Neural cell (in vitro differentiated cells): ENCODE data around the gene EPB41. TPM values are rescaled to one million over a fixed set of nuclear protein-coding genes. Genes with fewer than 3 reads are reported as not detected.

Source experiments
- H2AFZ ChIP-seq: fragments of 200-600, 300-800 bp; sonication (generic), shearing (Covaris generic); 2 replicates; pipeline ENCODE4 v1.6.0; 2014; ENCODE audit warnings: low read depth, mild to moderate bottlenecking, antibody characterized with exemption, low read length, moderate library complexity
- H3F3A ChIP-seq: fragments of 200-600 bp; shearing (Covaris generic); 2 replicates; pipeline ENCODE4 v1.6.1; 2016; ENCODE audit warnings: mild to moderate bottlenecking, moderate library complexity, mixed read lengths, antibody characterized with exemption, low read length; ENCODE audit not compliant: insufficient read depth, poor library complexity, severe bottlenecking
- H3K27ac ChIP-seq: fragments of 200-600, 300-800 bp; sonication (generic), shearing (Covaris generic); 2 replicates; pipeline ENCODE4 v1.5.1; 2014; ENCODE audit warnings: mild to moderate bottlenecking, low read length, moderate library complexity
- H3K27me3 ChIP-seq: fragments of 300-800, 200-600 bp; sonication (generic), shearing (Covaris generic); 2 replicates; pipeline ENCODE4 v1.6.0; 2014; ENCODE audit warnings: mild to moderate bottlenecking, low read depth, low read length, moderate library complexity; ENCODE audit not compliant: insufficient read depth
- H3K36me3 ChIP-seq: fragments of 300-800, 200-600 bp; sonication (generic), shearing (Covaris generic); 2 replicates; pipeline ENCODE4 v1.5.1; 2014; ENCODE audit warnings: mild to moderate bottlenecking, antibody characterized with exemption, low read length, moderate library complexity; ENCODE audit not compliant: insufficient read depth
- H3K4me2 ChIP-seq: fragments of 300-800, 200-600 bp; sonication (generic), shearing (Covaris generic); 2 replicates; pipeline ENCODE4 v1.6.0; 2014; ENCODE audit warnings: mild to moderate bottlenecking, low read length
- H3K4me3 ChIP-seq: fragments of 300-800, 200-600 bp; sonication (generic), shearing (Covaris generic); 2 replicates; pipeline ENCODE4 v1.5.1; 2014; ENCODE audit warnings: mild to moderate bottlenecking, low read length, moderate library complexity
- H3K79me2 ChIP-seq: fragments of 200-600 bp; shearing (Covaris generic); replicated peaks from 2 replicates; pipeline ENCODE4 v1.6.0; 2014; ENCODE audit warnings: mild to moderate bottlenecking, low read length, moderate library complexity; ENCODE audit not compliant: insufficient read depth
- H3K9ac ChIP-seq: fragments of 300-800, 200-600 bp; sonication (generic), shearing (Covaris generic); 2 replicates; pipeline ENCODE4 v1.6.1; 2016; ENCODE audit warnings: mild to moderate bottlenecking, low read length, mixed read lengths
- H3K9me2 ChIP-seq: fragments of 200-600 bp; shearing (Covaris generic); 2 replicates; pipeline ENCODE4 v1.6.1; 2016; ENCODE audit warnings: mild to moderate bottlenecking, low read length, mixed read lengths; ENCODE audit not compliant: insufficient read depth
- H3K9me3 ChIP-seq: fragments of 200-600, 300-800 bp; sonication (generic), shearing (Covaris generic); 2 replicates; pipeline ENCODE4 v1.6.1; 2016; ENCODE audit warnings: mild to moderate bottlenecking, mixed run types, low read length, moderate library complexity, mixed read lengths
- H4K20me1 ChIP-seq: fragments of 200-600 bp; shearing (Covaris generic); 2 replicates; pipeline ENCODE4 v1.6.1; 2016; ENCODE audit warnings: mild to moderate bottlenecking, mixed run types; ENCODE audit not compliant: insufficient read depth
- CTCF ChIP-seq: fragments of 450-650 bp; IDR thresholded peaks from 2 replicates; pipeline ENCODE4 v1.5.1; 2014; ENCODE audit warnings: antibody characterized with exemption, mild to moderate bottlenecking, moderate library complexity; ENCODE audit not compliant: poor library complexity, severe bottlenecking
- EP300 ChIP-seq: fragments of 450-650 bp; conservative IDR thresholded peaks from 2 replicates; pipeline ENCODE4 v1.6.1; 2014; ENCODE audit warnings: antibody characterized with exemption, mild to moderate bottlenecking, moderate library complexity; ENCODE audit not compliant: poor library complexity, severe bottlenecking
- MXI1 ChIP-seq: fragments of 450-650 bp; conservative IDR thresholded peaks from 2 replicates; pipeline ENCODE4 v1.6.1; 2014; ENCODE audit warnings: antibody characterized with exemption, mild to moderate bottlenecking; ENCODE audit not compliant: poor library complexity, severe bottlenecking
- POLR2AphosphoS5 ChIP-seq: IDR thresholded peaks from 2 replicates; pipeline ENCODE4 v1.6.1; 2012
- REST ChIP-seq: IDR thresholded peaks from 2 replicates; pipeline ENCODE4 v1.6.1; 2012; ENCODE audit warnings: borderline replicate concordance
- TAF1 ChIP-seq: IDR thresholded peaks from 2 replicates; pipeline ENCODE4 v1.6.1; 2012; ENCODE audit warnings: low read depth
- polyA plus RNA-seq: library from polyadenylated mRNA; depleted of rRNA; stranded (reverse); fragments of >200 nt; gene quantifications from 2 replicates; pipeline ENCODE4 v1.2.3, GENCODE V29; 2014

EPB41 gene
- polyA plus RNA-seq, 1 donor from 2014 or later: 62.0 TPM

DNA sequence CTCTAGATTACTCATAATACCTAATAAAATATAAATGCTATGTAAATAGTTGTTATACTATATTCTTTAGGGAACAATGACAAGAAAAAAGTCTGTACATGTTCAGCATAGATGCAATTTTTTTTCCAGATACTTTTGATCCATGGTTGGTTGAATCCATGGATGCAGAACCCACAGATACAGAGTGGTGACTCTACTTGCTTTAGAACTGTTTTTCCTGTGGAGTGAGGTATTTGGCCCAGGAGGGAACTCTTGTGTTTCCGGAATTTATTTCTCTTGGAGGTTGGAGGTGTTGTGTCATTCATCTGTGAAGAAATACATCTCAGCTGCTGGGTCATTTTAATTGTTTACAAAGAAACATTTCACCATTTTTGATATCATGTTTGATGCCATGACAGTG, 180.6 kb downstream of the EPB41 start:
- TF ChIP-seq MXI1 (no peak), EP300 (no peak), REST (no peak), CTCF (no peak)
- no peak overlapping the region for H3K4me3 ChIP-seq

DNA sequence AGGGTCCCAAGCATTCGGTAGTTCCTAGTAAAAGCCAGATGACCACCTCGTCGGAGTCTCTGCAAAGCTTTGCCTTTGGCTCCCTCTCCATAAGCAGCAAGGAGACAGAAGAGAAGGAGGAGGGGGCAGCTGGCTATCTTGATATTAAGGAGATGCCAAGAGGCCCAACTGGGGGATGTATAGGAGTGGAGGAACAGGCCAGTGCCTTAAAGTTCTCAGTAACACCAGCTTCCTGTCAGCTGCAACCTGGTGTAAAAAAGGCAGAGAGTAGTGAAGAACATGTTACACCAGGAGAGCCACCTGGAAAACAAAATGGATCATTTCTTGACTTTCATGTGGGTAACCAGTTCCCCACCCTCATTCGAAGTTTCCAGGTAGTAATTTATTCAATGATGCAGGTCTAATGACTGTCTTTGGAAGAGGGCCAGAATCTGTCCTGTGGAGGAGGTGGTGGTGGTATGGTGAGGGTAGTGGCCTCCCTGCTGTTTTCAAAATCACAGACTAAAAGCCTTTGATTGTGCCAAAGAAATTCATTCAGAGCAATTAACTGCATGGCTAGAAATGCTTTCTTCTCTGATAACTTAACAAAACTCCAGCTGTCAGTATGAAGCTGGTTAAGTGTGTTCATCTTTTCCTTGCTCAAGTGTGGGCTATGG, 182.0 kb downstream of the EPB41 start:
- TF ChIP-seq TAF1 (no peak), POLR2AphosphoS5 (no peak), CTCF (no peak)
- Histone ChIP-seq H3K9me2 (no peaks in the 10 kb centered on the region), H3K27me3 (no peaks in the 10 kb centered on the region), H3F3A (no peaks in the 10 kb centered on the region), H3K4me2 (no peak overlapping the region), H3K9ac (no peak overlapping the region), H3K27ac (peak overlapping the region; percentile 6), H4K20me1 (no peaks in the 10 kb centered on the region), H3K9me3 (no peaks in the 10 kb centered on the region), H2AFZ (no peak overlapping the region), H3K4me3 (no peak overlapping the region), H3K36me3 (peaks cover 5% of the 10 kb centered on the region), H3K79me2 (no peaks in the 10 kb centered on the region)

More for the DNA sequence above, 180.6 kb downstream of the EPB41 start:
- Histone ChIP-seq H3K9ac (no peak overlapping the region), H4K20me1 (no peaks in the 10 kb centered on the region), H3K9me2 (no peaks in the 10 kb centered on the region), H2AFZ (no peak overlapping the region), H3F3A (no peaks in the 10 kb centered on the region), H3K9me3 (no peaks in the 10 kb centered on the region), H3K79me2 (no peaks in the 10 kb centered on the region), H3K4me2 (no peak overlapping the region), H3K27ac (no peak overlapping the region), H3K36me3 (peaks cover 4% of the 10 kb centered on the region), H3K27me3 (no peaks in the 10 kb centered on the region)
